GM10266 (cell line): ENCODE measurements around the gene MAP3K7CL.

Experiments used
- DNase-seq: peaks from one replicate; pipeline ENCODE4 v3.0.0; 2012; ENCODE audit errors: extremely low spot score
- TF ChIP-seq, protein P1 (sequence below): IDR thresholded peaks from 2 replicates; pipeline ENCODE4 v1.5.1; 2012; ENCODE audit warnings: mild to moderate bottlenecking, low read depth; ENCODE audit not compliant: control insufficient read depth, insufficient read depth; ENCODE audit errors: missing control alignments

Gene MAP3K7CL

DNA sequence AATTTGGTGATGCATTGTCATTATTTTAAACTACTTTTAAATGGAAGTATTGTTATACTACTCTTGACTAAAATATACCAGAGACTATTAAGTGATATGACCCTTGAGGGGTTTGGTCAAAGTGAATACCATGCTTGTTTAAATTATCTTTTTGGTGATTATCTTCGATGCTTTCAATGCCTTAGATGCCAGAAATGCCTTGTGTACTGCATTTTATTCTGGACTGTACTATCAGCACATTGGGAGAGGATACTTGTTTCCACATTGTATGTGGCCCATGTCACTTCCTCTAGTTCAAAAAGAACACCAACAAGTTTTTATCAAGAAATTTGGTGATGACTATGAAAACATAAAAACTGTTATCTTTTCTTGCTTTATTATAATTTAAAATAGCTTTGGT lies 16.3 kb downstream of the MAP3K7CL start:
- TF ChIP-seq, protein P1, sequence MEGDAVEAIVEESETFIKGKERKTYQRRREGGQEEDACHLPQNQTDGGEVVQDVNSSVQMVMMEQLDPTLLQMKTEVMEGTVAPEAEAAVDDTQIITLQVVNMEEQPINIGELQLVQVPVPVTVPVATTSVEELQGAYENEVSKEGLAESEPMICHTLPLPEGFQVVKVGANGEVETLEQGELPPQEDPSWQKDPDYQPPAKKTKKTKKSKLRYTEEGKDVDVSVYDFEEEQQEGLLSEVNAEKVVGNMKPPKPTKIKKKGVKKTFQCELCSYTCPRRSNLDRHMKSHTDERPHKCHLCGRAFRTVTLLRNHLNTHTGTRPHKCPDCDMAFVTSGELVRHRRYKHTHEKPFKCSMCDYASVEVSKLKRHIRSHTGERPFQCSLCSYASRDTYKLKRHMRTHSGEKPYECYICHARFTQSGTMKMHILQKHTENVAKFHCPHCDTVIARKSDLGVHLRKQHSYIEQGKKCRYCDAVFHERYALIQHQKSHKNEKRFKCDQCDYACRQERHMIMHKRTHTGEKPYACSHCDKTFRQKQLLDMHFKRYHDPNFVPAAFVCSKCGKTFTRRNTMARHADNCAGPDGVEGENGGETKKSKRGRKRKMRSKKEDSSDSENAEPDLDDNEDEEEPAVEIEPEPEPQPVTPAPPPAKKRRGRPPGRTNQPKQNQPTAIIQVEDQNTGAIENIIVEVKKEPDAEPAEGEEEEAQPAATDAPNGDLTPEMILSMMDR, result no peak
- no peak for DNase-seq

DNA sequence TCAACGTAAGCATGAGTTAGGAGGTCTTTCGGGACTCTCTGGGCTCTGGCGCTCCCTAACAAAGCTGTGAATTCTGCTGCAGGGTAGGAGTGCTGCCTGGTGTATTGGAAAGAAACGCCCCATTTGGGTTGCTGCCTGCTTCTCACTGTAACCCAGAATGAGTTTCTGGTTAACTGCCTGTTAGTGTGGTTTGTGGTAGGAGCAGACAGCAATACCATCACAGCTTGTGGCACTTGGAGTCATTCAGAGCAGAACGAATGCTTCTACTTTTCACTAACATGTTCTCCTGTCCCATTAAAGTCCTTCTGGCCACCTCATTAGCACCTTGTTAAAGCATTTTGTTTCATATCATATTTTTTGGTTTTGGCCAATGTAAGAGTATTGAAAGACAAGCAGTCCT lies 18.1 kb downstream of the MAP3K7CL start:
- DNase-seq, result no peak
- TF ChIP-seq, protein P1, result no peak

- no peak for DNase-seq
- TF ChIP-seq, protein P1, result no peak
These were observed 19.5 kb downstream of the MAP3K7CL start for GRCh38 chr21:29149808-29150425.

DNA sequence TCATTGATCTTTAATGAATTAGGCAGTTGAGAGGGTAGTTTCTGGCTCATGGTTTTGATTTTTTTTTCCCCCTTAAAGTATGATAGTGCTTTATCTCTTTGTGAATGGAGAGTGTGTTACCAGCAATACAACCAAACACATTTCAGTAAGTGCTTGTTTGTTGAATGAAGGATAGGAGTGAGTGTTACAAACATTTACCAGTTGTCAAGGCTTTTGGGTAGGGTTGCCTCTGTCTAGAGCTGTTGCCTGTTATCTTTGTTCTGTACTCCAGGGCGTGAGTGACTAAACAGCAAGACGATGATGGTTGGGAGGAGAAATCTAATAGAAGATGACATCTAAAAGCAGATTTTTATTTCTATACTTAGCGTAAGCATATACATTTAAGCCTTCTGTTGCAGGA lies 21.5 kb downstream of the MAP3K7CL start:
- DNase-seq, result no peak

DNA sequence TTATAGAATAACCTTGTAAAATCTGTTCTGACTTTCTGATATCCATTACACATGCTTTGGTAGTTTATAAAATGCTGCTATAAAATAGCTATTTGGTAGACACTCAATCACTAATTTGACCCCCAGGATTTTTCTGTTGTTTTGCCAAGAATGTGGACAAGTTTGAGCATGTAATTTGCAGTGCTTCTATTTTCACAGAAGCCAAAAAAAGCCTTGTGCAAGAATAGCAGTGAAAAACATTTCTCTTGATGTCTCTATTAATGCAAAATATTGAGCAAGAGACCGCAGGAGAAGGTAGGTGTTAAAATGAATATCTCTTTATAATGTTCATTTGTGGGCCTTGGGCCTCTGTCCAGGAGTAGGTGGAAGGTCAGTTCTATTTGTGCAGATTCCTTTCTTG lies 22.5 kb downstream of the MAP3K7CL start:
- no peak for DNase-seq
- TF ChIP-seq, protein P1, result no peak

More for the DNA sequence above, 21.5 kb downstream of the MAP3K7CL start:
- TF ChIP-seq, protein P1, result no peak

DNA sequence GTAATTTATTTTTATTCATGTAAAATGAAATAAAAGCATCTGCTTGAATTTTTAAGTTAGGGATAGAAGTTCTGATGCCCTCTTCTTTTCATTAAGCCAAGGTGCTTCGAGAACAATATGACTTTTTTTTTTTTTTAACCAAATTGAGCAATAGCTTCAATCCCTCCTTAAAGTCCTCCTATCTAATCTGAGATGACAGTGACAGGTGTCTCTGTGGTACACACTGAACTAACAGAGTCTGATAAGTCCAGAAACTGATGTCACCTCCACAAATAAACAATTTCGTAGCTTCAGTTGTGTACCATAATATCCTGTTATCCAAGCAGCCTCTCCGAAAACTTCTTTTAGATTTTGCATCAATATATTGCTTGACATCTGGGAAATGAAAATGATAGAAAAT lies 23.8 kb downstream of the MAP3K7CL start:
- no peak for DNase-seq
- TF ChIP-seq, protein P1, result no peak

DNA sequence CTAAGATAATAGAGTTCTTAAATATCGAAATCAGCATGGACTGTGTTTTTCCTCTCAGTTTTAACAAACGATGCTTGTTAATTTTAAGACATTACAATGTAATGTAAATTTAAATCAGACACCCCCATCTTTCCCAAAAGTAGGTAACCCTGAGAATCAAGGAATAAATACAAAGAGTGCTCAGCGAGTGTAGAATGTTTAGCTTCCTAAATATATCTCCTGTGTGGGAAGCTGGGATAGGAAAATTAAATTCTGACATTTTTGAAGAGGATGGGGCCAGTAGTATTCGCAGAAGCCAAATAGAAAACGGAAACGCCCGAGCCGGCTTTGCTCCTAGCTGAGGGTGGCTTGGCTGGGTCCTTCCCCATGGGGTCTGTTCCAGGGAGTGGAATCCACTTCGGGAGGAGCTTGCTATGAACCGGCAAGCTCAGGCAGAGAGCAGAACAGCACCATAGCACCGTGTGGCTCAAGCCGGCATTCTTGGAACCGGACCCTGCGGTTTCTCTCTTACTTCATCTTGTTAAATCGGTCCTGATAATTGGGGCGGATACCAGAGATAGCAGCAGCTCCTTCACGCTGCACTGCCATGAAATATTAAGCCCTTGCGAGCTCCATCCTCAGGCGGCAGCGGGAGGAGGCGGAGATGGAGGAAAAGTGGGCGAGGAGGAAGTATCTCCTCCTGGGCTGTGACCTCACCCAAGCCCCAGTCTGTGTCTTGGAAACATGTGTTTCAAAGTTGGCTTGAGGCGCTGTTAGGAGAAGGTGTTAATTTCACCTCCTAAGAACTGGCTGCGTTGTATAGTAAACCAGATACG lies 24.9 kb downstream of the MAP3K7CL start:
- TF ChIP-seq, protein P1, result no peak
- DNase-seq, result no peak
